HAP-1 (cell line): ENCODE measurements around the gene ZMYND8.

Experiments
- DNase-seq, 2 experiments: peaks; one replicate each; pipeline ENCODE4 v3.0.0-alpha.2; 2016 to 2020; ENCODE audit warnings: low spot score in 2 of 2
- H3K27me3 ChIP-seq: fragments of 250-450 bp; sonication (Bioruptor Pico); 2 replicates; pipeline ENCODE4 v1.5.1; 2020; ENCODE audit warnings: low read depth, mild to moderate bottlenecking, moderate library complexity
- H3K36me3 ChIP-seq: fragments of 250-450 bp; sonication (Bioruptor Pico); replicated peaks from 2 replicates; pipeline ENCODE4 v1.5.1; 2020; ENCODE audit warnings: mild to moderate bottlenecking
- H3K4me1 ChIP-seq: fragments of 250-450 bp; sonication (Bioruptor Pico); 2 replicates; pipeline ENCODE4 v1.5.1; 2020; ENCODE audit warnings: mild to moderate bottlenecking
- H3K4me3 ChIP-seq: fragments of 250-450 bp; sonication (Bioruptor Pico); 2 replicates; pipeline ENCODE4 v1.5.1; 2020; ENCODE audit warnings: mild to moderate bottlenecking, moderate library complexity
- H3K9me3 ChIP-seq: fragments of 250-450 bp; sonication (Bioruptor Pico); 2 replicates; pipeline ENCODE4 v1.5.1; 2020; ENCODE audit warnings: mild to moderate bottlenecking, moderate library complexity
- in situ Hi-C: fragments of 300-500 bp; cut with MboI; formaldehyde crosslinking; loops from 3 replicates; pipeline ENCODE4 v1.14.3; 2020; ENCODE audit warnings: low sequenced_read_pairs, inconsistent platforms, mixed read lengths

ZMYND8 gene

GRCh38 chr20:47204008-47204849 lies 152.3 kb downstream of the ZMYND8 start:
- H3K9me3 ChIP-seq, result no peaks in the 10 kb centered on the region
- no peaks in the 10 kb centered on the region for H3K4me1 ChIP-seq
- DNase-seq, result no peak
- in situ Hi-C loops, result loop anchor here (25.0 kb wide), 1 partner anchor 433 kb away; no protein-coding TSS in a partner anchor
- no peak overlapping the region for H3K4me3 ChIP-seq
- H3K36me3 ChIP-seq, result peaks cover 8% of the 10 kb centered on the region; the same call in 1 of the 2 replicates
- H3K27me3 ChIP-seq, result no peaks in the 10 kb centered on the region

- H3K9me3 ChIP-seq, result no peaks in the 10 kb centered on the region
- H3K36me3 ChIP-seq, result no peaks in the 10 kb centered on the region
- H3K4me3 ChIP-seq, result no peak overlapping the region
- in situ Hi-C loops, result loop anchor here (25.0 kb wide), 1 partner anchor 434 kb away; no protein-coding TSS in a partner anchor
- H3K4me1 ChIP-seq, result no peaks in the 10 kb centered on the region
- H3K27me3 ChIP-seq, result no peaks in the 10 kb centered on the region
- no peak for DNase-seq
These were observed 153.5 kb downstream of the ZMYND8 start for GRCh38 chr20:47202733-47203667.

GRCh38 chr20:47201074-47201730 lies 155.3 kb downstream of the ZMYND8 start:
- in situ Hi-C loops, result loop anchor here (25.0 kb wide), 1 partner anchor 436 kb away; no protein-coding TSS in a partner anchor
- no peaks in the 10 kb centered on the region for H3K27me3 ChIP-seq
- no peak for DNase-seq
- H3K9me3 ChIP-seq, result no peaks in the 10 kb centered on the region
- H3K4me1 ChIP-seq, result peaks cover 3% of the 10 kb centered on the region
- H3K4me3 ChIP-seq, result no peak overlapping the region
- H3K36me3 ChIP-seq, result no peaks in the 10 kb centered on the region

GRCh38 chr20:47198996-47199552 lies 157.4 kb downstream of the ZMYND8 start:
- in situ Hi-C loops, result loop anchor here (5.0 kb wide), 1 partner anchor 193 kb away; no protein-coding TSS in a partner anchor
- Histone ChIP-seq H3K27me3 (no peaks in the 10 kb centered on the region), H3K4me1 (peaks cover 3% of the 10 kb centered on the region), H3K9me3 (no peaks in the 10 kb centered on the region), H3K36me3 (no peaks in the 10 kb centered on the region), H3K4me3 (no peak overlapping the region)
- DNase-seq, result no peak

- no peaks in the 10 kb centered on the region for H3K27me3 ChIP-seq
- H3K4me3 ChIP-seq, result no peak overlapping the region
- in situ Hi-C loops, result loop anchor here (5.0 kb wide), 1 partner anchor 194 kb away; no protein-coding TSS in a partner anchor
- no peak for DNase-seq
- H3K4me1 ChIP-seq, result peaks cover 3% of the 10 kb centered on the region
- no peaks in the 10 kb centered on the region for H3K36me3 ChIP-seq
- H3K9me3 ChIP-seq, result no peaks in the 10 kb centered on the region
These were observed 158.2 kb downstream of the ZMYND8 start for GRCh38 chr20:47198254-47198671.

GRCh38 chr20:47196091-47197081 lies 160.1 kb downstream of the ZMYND8 start:
- no peaks in the 10 kb centered on the region for H3K9me3 ChIP-seq
- no peaks in the 10 kb centered on the region for H3K36me3 ChIP-seq
- H3K4me1 ChIP-seq, result peaks cover 3% of the 10 kb centered on the region
- in situ Hi-C loops, result loop anchor here (5.0 kb wide), 1 partner anchor 196 kb away; no protein-coding TSS in a partner anchor
- H3K4me3 ChIP-seq, result no peak overlapping the region
- H3K27me3 ChIP-seq, result no peaks in the 10 kb centered on the region
- peak; percentile 57 to 88 for DNase-seq

GRCh38 chr20:47195573-47195972 lies 160.9 kb downstream of the ZMYND8 start:
- Histone ChIP-seq H3K27me3 (no peaks in the 10 kb centered on the region; the same call in 1 of the 2 replicates), H3K4me3 (no peak overlapping the region), H3K9me3 (no peaks in the 10 kb centered on the region), H3K36me3 (no peaks in the 10 kb centered on the region), H3K4me1 (peaks cover 3% of the 10 kb centered on the region)
- no peak for DNase-seq
- in situ Hi-C loops, result loop anchor here (5.0 kb wide), 1 partner anchor 197 kb away; no protein-coding TSS in a partner anchor

GRCh38 chr20:47191956-47192355 lies 164.5 kb downstream of the ZMYND8 start:
- Histone ChIP-seq H3K4me3 (no peak overlapping the region), H3K36me3 (no peaks in the 10 kb centered on the region), H3K4me1 (peaks cover 3% of the 10 kb centered on the region), H3K9me3 (no peaks in the 10 kb centered on the region), H3K27me3 (peaks cover 9% of the 10 kb centered on the region)
- DNase-seq, result no peak
- in situ Hi-C loops, result no loop called here

- no peak for DNase-seq
- Histone ChIP-seq H3K4me3 (no peak overlapping the region), H3K4me1 (no peaks in the 10 kb centered on the region), H3K9me3 (no peaks in the 10 kb centered on the region), H3K36me3 (no peaks in the 10 kb centered on the region), H3K27me3 (peaks cover 9% of the 10 kb centered on the region)
- in situ Hi-C loops, result no loop called here
These were observed 165.3 kb downstream of the ZMYND8 start for GRCh38 chr20:47191074-47191673.

- DNase-seq, result no peak
These were observed 167.4 kb downstream of the ZMYND8 start for GRCh38 chr20:47189060-47189459.

GRCh38 chr20:47188540-47188939 lies 168.0 kb downstream of the ZMYND8 start:
- Histone ChIP-seq H3K27me3 (peaks cover 9% of the 10 kb centered on the region), H3K4me1 (no peaks in the 10 kb centered on the region), H3K4me3 (no peak overlapping the region), H3K36me3 (no peaks in the 10 kb centered on the region), H3K9me3 (no peaks in the 10 kb centered on the region)
- no peak for DNase-seq
- in situ Hi-C loops, result no loop called here

More at GRCh38 chr20:47189060-47189459, 167.4 kb downstream of the ZMYND8 start:
- no peaks in the 10 kb centered on the region for H3K36me3 ChIP-seq
- H3K4me3 ChIP-seq, result no peak overlapping the region
- in situ Hi-C loops, result no loop called here
- no peaks in the 10 kb centered on the region for H3K9me3 ChIP-seq
- H3K27me3 ChIP-seq, result peaks cover 9% of the 10 kb centered on the region
- no peaks in the 10 kb centered on the region for H3K4me1 ChIP-seq
